AG09309 (cell line): ENCODE data around the gene ELN.

Experiments used
- DNase-seq: peaks from one replicate; pipeline ENCODE4 v3.0.0-alpha.2; 2010; ENCODE audit warnings: low read depth
- H3K4me3 ChIP-seq: 2 replicates; pipeline ENCODE4 v1.5.1; 2011; ENCODE audit warnings: mild to moderate bottlenecking, low read depth, low read length, moderate library complexity; ENCODE audit not compliant: control insufficient read depth
- CTCF ChIP-seq: IDR thresholded peaks from 2 replicates; pipeline ENCODE4 v1.5.1; 2011; ENCODE audit warnings: mild to moderate bottlenecking, low read depth, low read length, inconsistent platforms; ENCODE audit not compliant: insufficient read depth, control insufficient read depth; ENCODE audit errors: missing control alignments

The ELN gene

DNA sequence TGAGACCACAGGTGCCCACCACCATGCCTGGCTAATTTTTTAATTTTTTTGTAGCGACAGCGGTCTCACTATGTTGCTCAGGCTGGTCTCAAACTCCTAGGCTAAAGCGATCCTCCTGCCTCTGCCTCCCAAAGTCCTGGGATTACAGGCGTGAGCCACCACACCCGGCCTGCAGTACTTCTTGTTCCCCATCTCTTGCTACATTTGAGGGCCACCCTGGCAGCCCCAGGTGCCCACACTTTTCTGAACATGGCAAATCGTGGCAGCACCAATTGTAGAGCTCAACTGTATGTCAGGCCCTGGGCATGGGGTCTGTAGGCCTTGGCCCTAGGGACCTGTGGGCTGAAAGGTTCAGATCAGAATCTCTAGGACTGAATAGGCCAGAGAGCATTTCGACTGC is 30.5 kb downstream of the ELN start:
- H3K4me3 ChIP-seq: no peak overlapping the region
- no peak for DNase-seq
- TF ChIP-seq CTCF: no peak

DNA sequence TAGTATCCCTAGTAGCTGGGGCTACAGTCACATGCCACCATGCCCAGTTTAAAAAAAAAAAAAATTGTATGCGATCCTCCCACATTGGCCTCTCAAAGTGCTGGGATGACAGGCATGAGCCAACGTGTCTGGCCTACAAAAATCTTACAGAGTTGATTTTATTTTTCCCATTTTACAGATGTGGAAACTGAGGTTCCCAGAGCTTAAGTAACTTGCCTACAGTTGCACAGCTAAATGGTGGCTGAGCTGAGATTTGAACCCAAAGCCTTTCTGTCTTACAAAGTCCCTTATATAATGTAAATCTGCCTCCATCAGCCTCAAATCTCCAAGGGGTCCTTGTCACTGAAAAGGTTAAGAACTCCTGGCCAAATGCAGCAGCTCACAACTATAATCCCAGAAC is 31.1 kb downstream of the ELN start:
- no peak overlapping the region for H3K4me3 ChIP-seq
- no peak for TF ChIP-seq CTCF
- no peak for DNase-seq

- TF ChIP-seq CTCF: no peak
- no peak for DNase-seq
- no peak overlapping the region for H3K4me3 ChIP-seq
Measured at GRCh38 chr7:74059681-74060588, 32.0 kb downstream of the ELN start.

- no peak for TF ChIP-seq CTCF
- peak overlapping the region; percentile 47 for H3K4me3 ChIP-seq
- peak; percentile 85 for DNase-seq
Measured at GRCh38 chr7:74061840-74062539, 34.0 kb downstream of the ELN start.

- no peak overlapping the region for H3K4me3 ChIP-seq
- DNase-seq: no peak
Measured at GRCh38 chr7:74063223-74063641, 35.3 kb downstream of the ELN start.

DNA sequence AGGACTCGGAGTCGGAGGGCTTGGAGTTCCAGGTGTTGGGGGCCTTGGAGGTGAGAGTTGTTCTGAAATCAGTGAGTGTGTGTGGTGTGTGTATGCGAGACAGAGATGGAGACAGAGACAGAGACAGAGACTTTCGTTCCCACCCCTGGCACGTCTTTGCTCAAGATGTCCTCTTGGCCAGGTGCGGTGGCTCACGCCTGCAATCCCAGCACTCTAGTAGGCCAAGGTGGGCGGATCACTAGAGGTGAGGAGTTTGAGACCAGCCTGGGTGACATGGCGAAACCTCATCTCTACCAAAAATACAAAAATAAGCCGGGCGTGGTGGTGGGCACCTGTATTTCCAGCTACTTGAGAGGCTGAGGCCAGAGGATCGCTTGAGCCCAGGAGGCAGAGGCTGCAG is 35.7 kb downstream of the ELN start:
- no peak overlapping the region for H3K4me3 ChIP-seq
- DNase-seq: no peak
- no peak for TF ChIP-seq CTCF

More at GRCh38 chr7:74063223-74063641, 35.3 kb downstream of the ELN start:
- no peak for TF ChIP-seq CTCF
